ENCODE measurements around the gene SMC4.
"Not testable (repeated sequence)": the region's sequence is repeated elsewhere in the genome, so short reads cannot be mapped to it uniquely, and the experiment has no call there.

SMC4 gene
- 206 reads per million, percentile 93 among the genes with 10 or more reads in this experiment for total RNA-seq

DNA sequence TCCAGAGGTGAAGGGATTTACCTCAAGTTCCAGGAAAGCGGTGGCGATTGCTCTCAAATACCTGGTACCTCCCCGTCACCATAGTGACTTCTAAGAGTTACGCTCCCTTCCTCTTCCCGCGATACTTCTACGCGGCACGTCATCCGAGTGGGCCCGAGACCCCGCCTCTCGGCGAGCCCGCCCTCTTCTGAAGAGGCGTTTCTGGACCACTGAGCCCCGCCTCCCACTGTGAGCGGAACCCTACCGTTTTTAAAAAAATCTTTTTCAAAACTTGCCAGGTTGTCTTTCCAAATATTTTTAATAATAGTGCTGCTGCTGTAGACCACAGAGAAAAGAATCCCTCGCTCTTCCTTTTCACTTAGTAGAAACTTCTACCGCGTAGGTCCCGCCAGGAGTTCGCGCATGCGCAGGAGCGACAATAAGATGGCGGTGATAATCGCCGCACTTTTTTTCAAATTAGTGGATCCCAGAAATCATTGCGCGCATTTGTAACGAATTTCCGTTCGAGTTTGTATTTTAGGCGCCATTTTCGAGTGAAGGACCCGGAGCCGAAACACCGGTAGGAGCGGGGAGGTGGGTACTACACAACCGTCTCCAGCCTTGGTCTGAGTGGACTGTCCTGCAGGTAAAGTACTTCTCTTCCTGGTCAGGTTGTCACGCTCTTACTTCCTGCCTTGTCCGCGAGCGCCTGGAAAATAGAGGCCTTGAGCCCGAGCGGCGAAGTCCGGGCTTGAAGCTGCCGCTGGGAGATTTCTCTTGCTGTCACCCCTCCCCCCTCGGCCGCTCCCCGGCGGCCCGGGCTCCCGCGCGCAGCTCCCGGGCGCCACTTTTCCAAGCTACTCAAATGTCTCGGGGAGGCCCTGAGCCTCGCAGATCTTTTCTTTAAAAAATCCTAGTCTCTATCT is at the start of gene SMC4, which contains the start of gene IFT80:
TSS of gene SMC4 (plus strand) at position 526 of the 905 bp plus-strand sequence. CDS start 1,177 bp downstream, outside the sequence.
TSS of gene IFT80 (minus strand) at position 101 of the 905 bp plus-strand sequence. CDS start 14,625 bp downstream, outside the sequence.
- DNase-seq, result peak; percentile 95

DNA sequence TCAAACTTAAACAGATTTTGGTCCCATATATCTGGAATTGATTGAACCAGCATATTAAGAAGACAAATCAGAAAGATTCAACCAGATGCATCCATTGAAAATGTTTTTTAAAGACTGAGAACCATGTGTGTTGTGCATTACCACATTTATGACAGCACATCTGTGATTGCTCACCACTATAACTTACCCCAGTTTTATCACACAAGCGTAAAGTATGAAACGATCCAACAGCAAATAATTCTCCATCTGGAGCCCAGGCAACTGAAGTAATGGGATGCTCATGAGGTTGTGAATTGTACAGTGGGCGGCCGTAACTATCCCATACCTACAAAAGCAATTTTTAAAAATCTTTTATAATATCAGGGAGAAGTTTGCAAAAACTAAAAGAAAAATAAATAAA is 43.6 kb upstream of the SMC4 start:
- DNase-seq, result no peak

DNA sequence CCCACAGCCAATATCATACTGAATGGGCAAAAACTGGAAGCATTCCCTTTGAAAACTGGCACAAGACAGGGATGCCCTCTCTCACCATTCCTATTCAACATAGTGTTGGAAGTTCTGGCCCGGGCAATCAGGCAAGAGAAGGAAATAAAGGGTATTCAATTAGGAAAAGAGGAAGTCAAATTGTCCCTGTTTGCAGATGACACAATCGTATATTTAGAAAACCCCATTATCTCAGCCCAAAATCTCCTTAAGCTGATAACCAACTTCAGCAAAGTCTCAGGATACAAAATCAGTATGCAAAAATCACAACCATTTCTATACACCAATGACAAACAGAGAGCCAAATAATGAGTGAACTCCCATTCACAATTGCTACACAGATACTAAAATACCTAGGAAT is 36.6 kb upstream of the SMC4 start:
- not testable (repeated sequence) for DNase-seq

DNA sequence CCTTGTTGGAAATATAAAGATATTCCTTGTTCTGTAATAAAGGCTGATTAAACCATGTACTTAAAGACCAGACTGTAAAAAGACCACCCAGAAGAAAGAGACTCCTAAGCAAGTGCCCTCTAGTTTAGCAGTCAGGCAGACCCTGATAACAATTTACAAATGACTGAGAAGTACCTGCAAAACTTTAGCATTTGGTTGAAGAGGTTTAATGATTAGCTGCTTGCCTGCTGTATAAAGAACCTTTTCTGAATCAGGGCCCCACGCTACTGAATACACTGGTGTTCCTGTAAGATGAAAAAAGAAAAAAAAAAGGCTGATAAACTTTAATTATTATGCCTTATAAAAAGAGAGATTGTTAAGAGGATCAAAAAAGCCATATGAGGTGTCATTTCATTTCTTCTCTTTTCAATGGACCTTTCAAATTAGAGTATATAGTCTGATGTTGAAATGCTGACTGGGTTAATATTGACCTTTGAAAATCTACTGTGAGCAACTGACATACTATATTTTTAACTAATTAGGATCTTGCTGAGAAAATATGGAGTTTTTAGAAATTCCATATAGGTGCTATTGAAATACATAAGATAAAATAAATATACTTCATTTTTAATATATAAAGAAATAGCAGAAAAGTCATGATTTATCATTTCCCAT is 33.5 kb upstream of the SMC4 start:
- no peak for DNase-seq

DNA sequence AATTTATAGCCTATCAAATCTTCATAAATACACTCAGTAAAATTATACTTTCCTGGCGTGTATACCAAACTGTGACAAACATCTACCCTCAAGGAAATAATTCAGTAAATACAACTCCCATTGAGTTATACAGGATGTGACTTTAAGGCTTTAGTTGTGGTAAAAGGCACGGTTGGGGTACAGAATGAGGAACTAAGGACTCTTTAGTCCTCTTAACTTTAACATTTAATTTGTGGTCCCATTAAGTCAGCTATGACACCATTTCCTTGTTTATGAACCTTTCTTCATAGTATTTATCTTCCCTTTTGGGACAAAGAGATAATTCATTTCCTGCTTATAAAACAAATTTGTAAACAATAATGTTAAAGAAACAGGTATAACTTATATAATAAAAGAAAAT is 30.6 kb upstream of the SMC4 start:
- DNase-seq, result no peak

DNA sequence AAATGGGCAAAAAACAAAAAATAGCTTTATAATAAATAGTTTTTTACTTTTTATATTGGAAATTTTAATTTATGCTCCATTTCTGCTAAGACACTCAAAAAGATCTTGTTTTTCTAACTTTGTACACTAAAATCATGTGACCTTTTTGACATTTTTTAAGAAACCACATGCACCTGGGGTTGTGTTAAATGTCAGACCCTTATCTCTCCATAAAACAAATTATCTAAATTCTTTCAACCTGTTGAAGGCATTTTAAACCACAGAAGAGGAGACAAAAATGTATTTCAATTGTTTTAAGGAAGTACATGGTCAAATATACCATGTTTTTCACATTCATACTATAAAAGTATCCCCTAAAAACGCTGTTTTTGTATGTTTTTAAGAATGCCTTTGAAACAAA is 29.7 kb upstream of the SMC4 start:
- no peak for DNase-seq

DNA sequence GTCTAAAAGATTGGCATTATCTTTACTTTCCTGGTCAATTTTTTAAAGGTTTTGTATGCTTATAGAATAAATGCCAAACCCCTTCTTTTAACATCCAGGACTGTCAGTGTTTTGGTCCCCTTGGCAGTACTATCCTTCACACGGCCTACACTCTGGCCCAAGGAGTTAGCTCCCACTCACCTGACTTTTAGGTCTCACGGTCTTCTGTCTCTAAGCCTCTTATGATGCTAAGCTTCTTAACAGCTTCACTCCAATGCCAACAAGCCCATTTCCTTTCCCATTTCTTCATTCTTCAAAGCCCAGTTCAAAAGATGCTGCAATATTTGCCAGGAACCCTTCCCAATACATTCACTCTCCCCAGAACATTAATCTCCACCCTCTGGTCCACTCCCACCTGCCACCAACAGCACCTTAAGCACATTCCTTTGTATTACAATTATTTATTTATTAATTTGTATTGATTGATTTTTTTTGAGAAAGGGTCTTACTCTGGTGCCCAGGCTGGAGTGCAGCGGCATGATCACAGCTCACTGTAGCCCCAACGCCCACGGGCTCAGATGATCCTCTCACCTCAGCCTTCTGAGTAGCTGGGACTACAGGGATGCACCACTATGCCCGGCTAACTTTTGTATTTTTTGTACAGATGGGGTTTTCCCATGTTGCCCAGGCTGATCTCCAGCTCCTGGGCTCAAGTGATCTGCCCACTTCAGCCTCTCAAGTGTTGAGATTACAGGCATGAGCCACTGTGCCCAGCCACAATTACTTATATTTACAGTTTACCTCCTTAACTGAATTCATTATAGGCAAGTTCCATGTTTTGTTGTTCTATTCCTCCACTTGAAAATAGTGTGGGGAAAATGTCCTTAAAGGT is 28.2 kb upstream of the SMC4 start:
- DNase-seq, result no peak

DNA sequence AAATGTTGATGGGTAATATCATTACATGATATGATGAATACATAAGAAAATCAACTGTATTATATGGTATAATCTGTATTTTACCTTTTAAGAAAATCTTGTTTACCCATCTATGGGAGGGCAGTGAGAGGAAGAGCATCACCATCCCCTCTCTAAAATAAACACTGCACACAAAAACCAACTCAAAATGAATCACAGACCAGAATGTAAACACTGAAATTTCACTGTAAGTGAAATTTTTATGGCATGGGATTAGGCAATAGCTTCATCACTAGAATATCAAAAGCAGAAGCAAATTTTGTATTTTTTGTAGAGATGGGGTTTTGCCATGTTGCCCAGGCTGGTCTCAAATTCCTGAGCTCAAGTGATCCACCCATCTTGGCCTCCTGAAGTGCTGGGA is 26.7 kb upstream of the SMC4 start:
- no peak for DNase-seq

DNA sequence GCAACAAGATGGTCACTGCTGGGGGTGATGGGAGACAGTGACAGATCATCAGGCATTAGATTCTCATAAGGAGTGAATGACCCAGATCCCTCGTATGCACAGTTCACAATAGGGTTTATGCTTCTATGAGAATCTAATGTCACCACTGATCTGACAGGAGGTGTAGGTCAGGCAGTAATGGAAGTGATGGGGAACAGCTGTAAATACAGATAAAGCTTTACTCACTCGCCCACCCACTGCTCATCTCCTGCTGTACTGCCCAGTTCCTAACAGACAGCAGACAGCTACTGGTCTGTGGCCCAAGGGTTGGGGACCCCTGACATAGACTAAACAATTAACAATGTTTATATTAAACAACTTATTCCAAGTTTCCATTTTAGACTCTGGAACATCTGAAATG is 25.8 kb upstream of the SMC4 start:
- no peak for DNase-seq

DNA sequence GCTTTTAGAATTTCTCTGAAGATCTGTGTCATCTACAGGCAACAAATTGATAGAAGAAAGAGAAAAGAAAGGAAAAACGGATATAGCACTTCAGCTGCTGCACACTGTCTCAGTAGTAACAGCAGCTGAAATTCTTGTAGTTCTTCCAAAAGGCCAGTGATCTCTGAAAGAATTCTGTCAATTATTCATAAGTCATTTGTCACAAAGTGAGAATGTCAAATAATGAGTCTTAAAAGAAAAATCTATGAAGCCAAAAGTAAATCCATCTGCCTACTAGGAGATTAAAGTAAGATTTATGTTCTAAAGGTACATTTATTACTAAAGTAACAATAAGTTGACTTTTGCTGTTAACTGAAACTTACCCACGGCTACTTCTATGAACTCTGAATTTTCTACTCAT is 25.0 kb upstream of the SMC4 start:
- no peak for DNase-seq

DNA sequence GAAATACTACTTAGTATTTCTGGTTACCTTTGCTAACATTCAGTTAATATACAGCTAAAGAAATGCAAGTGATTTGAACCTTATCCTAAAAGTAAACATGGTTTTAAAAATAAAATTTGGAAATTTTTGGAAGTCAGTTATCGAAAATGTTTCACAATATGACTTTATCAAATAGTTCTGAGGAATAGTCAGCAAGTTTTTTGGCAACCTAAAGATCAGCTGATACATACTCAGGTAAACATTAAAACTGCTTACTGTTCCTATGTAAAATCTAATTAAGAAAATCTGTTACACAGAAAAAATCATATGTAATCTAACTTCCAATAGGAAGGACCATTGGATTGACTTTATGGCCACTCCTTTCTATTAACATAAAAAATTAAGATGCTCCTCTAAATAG is 24.5 kb upstream of the SMC4 start:
- no peak for DNase-seq

DNA sequence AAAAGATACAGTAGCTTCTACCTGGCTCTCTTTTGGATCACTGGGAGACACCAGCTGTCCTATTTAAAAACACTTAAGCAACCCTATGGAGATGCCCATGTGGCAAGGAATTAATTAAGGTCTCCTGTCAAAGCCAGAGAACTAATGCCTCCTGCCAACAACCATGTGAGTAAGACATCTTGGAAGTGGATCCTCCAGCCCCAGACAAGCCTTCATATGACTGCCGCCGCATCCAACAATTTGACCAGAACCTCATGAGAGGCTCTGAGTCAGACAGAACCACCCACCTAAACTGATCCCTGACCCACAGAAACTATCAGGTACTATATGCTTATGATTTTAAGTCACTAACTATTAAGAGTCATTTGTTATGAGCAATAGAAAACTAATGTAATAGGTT is 22.8 kb upstream of the SMC4 start:
- no peak for DNase-seq

DNA sequence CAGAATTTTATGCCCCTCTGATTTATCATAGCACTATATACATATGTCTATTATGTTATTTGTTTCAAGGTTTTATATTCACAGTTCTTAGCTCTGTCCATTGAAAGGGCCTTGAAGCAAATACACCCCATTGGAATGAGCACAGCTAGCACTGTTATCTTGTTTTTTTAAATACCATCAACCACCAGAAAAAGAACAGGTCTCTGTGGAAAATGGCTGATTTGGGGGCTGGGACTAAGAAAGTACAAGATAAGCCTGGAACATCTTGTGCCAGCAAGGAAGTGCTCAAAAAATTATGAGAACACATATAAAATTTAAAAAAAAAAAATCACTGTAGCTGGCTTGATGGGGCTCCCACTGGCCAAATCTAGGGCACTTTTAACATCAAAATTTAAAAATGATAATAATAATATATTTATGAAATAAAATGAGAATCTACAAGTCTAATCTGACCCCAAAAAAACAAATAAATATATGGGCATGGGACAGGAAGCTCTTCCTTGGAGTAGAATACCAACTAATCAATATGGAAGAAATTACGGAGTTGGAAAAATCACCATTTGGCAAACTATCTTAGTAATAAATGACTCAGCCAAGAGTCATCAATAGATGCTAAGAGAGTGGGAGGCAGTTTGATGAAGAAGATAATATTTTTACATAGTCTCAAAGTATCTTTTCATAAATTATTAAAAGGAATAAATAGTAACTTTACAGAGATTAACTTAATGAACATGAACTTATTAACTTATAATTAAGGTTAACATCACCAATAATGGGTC is 20.9 kb upstream of the SMC4 start:
- DNase-seq, result no peak

DNA sequence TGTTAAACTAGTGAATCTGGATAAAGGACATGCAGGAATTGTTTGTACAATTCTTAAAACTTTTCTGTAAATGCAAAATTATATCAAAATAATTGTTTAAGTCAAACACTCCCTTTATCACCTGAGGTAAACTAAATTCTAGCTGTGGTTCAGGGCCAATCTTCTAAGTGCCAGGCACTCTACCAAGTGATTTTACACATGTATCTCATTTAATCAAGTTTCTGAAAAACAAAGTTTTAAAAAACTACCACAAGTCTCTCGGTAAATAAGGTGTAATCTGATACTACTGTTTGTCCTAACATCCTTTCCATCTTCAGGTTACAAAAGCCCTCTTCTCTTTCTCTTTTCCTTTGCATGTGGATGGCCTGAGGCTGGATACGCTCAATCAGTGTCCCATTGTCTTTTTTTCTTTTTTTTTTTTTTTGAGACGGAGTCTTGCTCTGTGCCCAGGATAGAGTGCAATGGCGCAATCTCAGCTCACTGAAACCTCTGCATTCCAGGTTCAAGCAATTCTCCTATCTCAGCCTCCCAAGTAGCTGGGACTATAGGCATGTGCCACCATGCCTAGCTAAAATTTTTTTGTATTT is 19.7 kb upstream of the SMC4 start:
- no peak for DNase-seq

DNA sequence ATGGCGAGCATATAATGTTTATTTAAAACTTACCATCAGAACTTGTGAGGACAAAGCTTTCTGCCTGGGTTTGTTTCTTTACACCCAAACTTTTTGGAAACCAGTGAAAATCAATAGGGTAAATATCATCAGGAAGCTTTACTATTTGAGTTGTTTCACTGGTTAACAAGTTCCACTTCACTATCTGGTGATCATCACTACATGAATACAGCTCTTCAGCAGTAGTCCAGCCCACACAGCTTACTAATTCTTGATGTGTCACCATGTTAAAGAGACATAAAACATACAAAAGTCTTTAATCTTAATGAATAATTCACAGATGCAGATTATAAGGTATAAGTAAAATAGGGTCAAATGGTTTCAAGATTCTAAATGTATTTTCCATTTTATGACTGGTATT is 18.0 kb upstream of the SMC4 start:
- DNase-seq, result no peak

DNA sequence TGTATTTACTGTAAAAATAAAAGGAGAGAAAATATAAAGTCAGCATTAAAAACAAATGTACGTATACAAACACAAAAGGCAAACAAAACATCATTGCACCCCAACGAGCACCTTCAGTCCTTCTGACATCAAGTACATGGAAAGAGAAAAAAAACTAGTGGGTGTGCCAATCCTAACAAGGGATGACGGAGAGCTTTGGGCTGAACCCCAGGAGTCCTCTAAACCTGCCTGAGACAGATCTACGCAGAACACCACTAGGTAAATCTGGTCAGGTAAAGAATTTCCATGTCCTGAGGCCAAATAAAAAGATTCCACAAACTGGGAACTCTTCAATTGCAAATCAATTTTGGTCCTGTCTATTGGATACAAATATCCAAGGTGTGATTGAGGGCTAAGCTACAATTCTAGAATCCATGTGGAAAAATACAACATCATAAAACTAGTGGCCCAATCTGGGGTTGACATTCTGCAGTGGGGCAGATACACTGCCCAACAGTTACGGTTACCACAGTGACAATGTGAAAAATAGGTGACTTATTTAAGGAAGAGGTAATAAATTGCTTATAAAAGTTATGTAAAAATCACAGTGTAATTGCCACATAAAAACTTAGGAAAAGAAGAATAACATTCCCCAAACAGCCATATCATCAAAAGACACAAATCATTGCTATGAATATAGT is 14.7 kb upstream of the SMC4 start:
- no peak for DNase-seq

DNA sequence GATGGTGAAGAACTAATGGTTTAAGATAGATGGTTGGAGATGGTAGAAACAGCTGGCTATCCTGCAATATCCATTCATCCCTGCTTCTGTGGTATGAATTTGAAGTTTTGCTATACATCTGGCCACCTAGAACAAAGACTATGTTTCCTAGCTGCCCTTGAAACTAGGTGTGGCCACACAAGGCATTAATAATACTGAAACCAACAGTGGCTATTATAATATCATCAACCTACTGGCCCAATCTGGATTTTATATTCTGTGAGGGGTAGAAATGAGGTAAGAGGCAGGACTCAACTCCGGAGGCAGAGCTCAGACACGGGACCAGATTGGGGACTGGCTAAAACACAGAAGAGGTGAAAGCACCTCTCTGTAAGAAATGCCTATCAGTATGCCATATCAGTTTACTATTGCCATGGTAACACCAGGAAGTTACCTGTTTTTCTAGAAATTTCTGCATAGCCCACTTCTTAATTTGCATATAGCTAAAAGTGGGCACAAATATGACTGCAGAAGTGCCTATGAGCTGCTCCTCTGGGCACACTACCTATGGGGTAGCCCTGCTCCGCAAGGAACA is 8.8 kb upstream of the SMC4 start:
- DNase-seq, result no peak

DNA sequence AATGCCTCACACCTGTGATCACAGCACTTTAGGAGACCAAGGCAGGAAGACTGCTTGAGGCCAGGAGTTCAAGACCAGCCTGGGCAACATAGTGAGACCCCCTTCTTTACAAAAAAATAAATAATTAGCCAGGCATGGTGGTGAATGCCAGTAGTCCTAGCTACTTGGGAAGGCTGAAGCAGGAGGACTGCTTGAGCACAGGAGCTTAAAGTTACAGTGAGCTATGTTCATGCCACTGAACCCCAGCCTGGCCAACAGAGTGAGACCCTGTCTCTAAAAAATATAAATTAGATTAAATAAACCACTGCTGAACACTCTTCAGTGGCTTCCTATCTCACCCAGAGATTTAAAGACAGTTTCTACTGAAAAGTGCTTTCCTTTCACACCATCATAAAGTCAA is 6.7 kb upstream of the SMC4 start:
- DNase-seq, result no peak

DNA sequence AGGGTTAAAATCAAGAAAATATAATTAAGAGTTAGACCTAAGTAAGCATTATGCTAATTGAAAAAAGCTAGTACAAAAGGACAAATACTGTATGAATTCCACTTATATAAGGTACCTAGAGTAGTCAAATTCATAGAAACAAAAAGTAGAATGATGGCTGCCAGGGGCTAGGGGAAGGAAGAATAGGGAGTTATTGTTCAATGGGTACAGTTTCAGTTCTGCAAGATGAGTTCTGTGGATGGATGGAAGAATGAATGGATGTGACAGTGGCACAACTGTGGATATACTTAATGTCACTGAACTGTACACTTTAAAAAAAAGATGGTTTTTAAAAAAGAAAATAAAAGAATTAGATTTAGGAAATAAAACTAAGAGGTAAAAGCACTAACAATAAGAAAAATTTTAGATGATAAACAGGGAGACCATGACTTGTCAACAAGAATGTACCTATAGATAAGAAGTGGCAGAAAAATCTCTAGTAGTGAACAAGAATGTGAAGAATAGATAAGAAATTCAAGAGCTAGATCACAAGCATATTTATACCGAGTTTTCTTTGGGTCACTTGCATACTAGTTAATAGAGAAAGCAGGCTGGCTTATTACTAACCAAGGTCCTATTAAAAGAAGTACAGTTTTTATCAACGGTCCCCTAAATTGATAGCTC is 6.0 kb upstream of the SMC4 start:
- DNase-seq, result no peak

DNA sequence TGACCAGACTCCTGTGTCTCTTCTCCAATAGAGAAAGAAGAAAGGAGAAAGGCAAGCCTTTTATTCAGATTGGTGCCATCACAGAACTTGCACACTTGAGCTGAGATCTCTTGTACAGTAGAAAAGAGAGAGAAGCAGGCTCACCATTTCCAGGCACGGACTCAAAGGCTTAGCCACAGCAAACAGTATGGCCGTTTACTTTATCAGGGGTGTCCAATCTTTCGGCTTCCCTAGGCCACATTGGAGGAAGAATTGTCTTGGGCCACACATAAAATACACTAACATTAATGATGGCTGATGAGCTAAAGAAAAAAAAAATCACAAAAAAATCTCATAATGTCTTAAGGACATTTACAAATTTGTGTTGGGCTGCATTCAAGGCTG is 5.4 kb upstream of the SMC4 start:
- no peak for DNase-seq

Data from effector CD4-positive, alpha-beta T cell (primary cell).